ENCODE results near the gene TMEM178A.

The TMEM178A gene

GRCh38 chr2:39682066-39682692 lies 16.5 kb downstream of the TMEM178A start:
- no peak for DNase-seq

DNA sequence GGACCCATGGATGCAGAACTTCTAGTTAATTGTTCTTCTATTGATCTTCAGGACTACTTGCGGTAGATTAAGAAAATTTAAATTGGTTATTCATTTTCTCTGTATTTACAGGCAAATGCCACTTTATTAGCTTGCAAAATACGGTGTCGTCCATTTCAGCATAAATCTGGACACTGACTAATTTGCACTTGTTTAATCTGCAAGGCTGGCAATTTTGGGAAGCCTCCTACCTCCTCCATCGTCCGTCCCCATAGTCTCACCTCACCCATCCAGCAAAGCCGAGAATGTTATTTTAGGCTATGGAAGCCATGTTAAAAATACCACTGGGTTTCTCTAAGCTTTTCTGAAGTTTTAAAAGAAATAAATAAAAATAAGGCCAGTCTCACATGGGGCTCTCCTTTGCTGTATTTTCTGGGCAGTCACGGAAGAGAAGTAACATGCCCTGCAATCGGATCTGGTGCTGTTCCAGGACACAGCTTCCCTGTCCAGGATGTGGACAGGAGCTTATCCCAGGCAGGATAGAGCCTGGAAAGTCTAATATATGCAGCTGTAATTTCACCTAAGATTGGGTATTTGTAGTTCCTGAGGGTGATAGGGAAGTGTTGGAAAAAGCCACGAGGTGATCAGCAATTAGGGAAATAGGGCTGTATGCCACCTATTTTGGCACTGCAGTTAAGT lies 17.4 kb downstream of the TMEM178A start:
- no peak for DNase-seq

DNA sequence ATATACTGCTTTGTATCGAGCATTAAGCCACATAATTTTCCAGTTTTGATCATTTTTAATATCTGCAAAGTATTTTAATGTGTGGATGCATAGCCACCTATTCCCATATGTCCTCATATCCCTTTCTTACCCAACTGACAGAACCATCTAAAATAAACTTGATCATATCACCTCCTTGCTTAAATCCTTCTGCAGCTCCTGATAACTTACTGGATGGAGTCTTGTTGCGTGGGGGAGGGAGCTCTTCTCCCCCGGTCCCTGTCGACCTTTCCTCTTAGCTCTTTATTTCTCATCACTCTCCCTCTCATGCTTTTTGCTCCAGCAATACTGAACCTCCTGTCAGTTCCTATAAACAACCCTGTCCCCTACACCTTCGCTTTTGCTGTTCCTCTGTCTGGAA lies 18.7 kb downstream of the TMEM178A start:
- DNase-seq, result no peak

DNA sequence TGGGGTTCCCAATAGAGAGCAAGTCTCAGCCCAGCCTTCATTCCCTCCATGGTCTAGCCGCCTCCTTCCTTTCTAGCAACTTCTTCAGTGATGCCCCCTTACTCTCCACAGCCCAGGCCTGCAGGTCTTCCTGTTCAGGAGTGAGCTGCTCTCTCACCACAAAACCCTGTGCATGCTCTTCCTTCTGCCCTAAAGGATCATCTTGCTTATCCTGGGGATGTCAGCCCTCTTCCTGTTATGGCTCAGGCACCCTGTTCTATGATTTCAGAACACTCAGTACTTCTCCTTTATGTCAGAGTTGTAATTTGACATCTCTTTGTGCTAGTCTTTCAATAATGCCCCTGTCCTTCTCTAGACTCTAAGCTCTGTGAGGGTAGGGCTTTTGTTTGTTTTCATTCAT lies 19.4 kb downstream of the TMEM178A start:
- DNase-seq, result no peak

- DNase-seq, result no peak
These were observed 20.7 kb downstream of the TMEM178A start for GRCh38 chr2:39686456-39686855.

DNA sequence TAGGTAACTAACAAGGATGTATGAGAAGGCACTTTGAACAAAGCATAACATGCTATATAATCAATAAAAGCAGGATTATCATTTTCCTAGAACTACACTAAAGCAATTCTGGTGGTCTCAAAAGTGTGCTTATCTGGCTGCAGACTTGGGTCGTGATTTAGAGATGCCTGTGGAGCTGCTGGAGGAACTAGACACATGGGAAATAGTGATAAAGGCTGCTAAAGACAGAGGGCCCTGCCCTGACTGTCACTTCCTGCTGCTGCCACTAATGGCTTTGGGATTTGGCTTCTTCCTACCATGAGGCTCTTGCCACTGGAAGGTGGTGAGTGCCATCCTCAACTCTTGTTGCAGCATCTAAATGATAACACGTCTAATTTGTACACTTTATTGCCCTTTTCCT lies 22.5 kb downstream of the TMEM178A start:
- no peak for DNase-seq

- no peak for DNase-seq
These were observed 23.6 kb downstream of the TMEM178A start for GRCh38 chr2:39689272-39689841.

GRCh38 chr2:39689876-39690275 lies 24.2 kb downstream of the TMEM178A start:
- DNase-seq, result no peak

DNA sequence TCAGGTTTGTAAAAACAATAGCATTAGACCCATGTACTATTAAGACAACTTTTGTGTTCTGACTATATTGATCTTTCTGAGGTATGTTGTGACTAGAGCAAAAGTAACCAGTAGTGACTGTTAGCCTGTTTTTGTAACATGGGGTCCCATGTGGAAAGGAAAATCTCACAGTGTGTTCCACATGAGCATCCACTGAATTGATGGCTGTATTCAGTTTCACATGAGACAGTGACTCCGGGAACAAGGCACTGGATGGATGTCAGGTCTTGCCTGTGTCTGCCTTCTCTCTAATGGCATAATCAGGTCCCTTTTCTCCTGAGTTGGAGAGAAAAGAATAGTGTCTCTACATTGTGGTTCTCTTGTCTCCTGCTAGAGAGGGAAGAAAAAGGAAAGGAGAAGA lies 27.5 kb downstream of the TMEM178A start:
- no peak for DNase-seq

GRCh38 chr2:39696101-39696553 lies 30.4 kb downstream of the TMEM178A start:
- DNase-seq, result peak; percentile 90

DNA sequence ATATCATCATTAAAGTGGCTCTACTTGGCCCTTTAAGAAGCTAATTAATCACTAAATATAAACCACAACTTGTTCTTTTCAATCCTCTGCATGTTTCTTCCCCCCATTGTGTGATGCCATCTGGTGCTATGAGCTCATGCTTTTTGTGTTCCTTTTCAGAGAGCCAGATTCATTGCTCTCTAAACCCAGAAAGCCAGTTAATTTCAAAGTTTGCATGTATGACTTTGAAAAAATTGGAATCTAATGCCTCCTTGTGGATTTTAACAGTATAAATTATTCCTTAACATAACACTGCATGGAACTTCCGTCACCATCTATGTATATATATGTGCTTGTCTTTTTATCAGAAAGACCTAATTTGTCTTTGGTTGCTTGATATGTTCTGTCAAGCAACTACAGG lies 31.1 kb downstream of the TMEM178A start:
- DNase-seq, result peak; percentile 54

GRCh38 chr2:39697454-39697853 lies 31.7 kb downstream of the TMEM178A start:
- no peak for DNase-seq

DNA sequence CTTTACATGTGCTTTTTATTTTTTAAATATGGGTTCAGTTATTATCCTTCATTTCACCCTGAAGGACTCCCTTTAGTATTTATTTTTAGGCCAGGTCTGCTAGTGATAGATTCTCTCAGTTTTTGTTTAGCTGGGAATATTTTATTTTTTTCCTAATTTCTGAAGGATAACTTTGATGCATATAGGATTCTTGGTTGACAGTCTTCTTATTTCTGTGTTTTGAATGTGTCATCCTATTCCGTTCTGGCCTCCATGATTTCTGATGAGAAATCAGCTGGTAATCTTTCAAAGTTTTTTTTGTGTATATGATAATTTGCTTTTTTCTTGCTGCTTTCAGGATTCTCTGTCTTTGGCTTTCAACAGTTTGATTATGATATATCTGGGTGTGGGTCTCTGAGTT lies 35.4 kb downstream of the TMEM178A start:
- no peak for DNase-seq

DNA sequence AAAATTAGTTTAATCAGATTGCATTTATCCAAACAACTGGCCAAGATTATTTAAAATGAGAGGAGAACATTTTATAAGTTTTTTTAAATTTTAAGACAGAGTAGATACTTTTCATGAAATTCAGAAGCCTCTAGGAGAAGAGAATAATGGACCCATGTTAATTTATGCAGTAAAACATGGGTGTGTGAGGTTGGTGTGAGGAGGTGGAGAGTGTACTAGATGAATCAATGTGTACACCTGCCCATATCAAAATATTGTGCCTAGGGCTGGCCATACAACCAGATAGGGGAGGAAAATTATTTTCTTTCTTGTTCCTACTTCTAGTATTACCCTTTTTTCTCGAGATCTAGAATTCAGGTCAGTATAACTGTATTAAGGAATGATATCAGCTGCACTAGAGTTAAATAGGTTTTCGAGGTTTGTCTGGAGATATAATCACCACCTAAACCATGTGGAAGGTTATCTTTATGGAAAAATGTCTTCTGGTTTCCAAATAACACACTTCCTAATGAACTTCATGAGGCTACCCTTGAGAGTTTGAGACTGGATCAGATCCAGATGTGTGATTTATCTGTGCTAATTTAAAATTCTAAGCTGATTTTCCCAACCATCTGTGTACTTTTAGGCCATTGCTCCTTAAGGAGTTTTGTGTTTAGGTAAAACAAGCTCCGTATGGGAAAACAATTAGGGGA lies 37.6 kb downstream of the TMEM178A start:
- no peak for DNase-seq

DNA sequence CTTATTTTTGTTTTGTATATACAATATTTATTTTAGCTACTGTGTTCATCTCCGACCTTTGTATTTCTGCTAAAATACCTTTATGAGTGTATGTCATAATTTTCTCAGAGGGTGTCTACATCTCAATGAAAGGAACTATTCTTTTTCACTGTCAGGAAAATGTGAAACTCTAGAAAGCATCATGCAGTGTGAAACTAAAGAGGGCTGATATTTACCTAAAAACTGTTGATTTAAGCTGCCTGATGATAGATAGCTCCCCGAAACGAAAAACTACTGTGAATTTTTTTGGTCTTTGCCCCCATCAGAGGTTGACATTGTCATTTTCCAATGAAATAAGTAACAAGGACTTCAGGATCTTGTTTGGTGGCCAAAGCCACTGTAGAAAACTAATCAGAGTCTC lies 38.8 kb downstream of the TMEM178A start:
- no peak for DNase-seq

GRCh38 chr2:39705638-39706037 lies 39.9 kb downstream of the TMEM178A start:
- no peak for DNase-seq

DNA sequence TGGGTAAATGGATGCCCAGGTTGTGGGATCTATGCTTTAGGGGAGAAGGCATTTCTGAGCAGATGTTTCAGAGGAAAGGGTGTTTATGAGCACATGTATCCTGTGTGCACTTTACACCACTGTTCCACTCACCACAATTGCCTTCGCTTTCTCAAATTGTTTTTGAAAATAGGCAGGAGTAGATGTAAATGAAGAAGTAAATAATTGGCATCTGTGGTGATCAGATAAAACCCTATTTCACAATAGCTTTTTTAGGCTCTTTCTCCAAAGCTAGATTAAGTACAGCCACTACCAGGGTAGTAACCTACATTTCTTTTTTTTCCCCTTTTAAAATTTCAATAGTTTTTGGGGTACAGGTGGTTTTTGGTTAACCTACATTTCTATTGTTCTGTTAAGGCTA lies 40.6 kb downstream of the TMEM178A start:
- DNase-seq, result no peak

DNA sequence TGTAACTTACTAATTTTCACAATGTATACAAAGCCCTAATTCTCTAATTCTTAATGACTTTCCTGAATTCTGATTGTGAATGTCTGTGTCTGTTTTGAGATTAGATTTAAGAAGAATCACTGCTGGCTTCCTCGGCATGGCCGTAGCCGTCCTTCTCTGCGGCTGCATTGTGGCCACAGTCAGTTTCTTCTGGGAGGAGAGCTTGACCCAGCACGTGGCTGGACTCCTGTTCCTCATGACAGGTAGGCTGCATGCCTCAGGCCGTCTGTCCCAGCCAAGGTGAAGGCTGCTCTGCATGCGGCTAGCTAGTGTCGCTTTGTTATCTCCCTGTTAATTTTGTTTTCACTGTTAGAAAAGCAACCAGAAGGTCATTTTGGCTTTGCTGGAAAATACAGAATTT lies 41.2 kb downstream of the TMEM178A start:
- no peak for DNase-seq

DNA sequence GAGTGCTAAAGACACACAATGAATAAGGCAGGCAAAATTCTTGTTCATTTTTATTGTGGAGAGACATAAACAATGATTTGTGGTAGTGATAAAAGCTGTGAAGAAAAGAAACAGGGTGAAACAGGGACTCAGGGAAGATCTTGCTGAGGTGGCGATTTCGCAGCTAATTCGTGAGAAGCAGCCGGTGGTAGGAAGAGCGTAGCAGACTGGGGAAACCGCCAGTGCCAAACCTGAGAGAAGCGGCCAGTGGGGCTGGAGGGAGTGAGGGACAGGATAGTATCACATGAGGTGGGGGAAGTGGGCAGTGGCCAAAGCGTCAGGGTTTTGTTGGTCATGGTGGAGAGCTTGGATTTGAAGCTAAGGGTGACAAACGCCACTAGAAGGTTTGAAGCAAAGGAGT lies 42.3 kb downstream of the TMEM178A start:
- DNase-seq, result no peak

- no peak for DNase-seq
These were observed 45.1 kb downstream of the TMEM178A start for GRCh38 chr2:39710807-39711206.

DNA sequence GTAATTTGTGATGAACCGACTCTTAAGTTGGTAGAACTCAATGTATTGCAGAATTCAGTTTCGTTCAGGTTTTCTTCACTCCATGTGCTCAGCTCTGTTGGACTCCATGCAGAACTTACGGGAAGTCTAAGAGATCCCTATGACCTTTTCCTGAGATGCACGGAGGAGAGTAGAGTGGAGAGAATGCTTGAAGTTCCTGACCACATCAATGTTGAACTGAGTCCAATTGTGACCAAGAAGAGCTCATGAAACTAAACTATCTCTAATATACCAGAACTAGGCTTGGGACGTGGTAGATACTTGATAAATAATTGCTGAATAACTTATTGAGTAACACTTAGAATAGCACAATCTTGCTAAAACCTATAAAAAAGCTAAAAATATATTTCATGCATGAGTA lies 47.2 kb downstream of the TMEM178A start:
- no peak for DNase-seq

DNA sequence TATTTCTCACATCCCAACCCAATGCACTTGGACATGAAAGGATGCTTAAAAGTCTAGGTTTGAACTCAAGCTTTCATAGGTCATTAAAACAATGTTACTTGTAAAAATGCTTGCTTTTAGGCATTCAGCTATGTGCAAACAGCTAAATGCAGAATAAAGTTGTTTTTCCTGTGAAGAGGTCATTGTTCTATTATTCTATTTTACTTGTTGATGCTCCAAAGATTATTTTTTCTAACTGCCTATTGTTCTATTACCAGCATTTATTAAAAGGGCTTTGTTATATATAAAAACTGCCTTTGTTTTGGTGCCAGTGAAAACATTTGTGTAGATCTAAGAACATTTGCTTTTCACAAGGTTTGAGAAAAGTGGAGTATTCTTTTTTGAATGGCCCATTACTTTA lies 49.4 kb downstream of the TMEM178A start:
- no peak for DNase-seq

DNA sequence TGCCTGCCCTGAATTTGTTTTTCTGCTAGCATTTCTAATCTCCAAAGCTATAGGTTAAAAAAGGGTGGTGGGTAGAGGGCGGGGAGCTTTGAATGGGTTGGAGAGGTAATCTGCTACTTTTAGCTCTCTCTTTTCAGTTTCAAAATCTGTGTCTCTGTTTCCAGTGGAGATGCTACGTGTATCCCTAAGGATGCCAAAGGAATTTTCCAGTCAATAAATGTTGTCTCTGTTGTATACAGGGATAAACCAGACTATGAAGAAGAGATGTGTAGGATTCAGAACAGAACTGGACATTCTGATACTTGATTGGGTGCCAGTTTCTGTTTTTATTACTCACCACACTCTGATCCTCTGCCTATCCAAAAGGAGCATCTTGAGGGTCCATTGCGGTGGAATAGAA lies 50.1 kb downstream of the TMEM178A start:
- no peak for DNase-seq

DNA sequence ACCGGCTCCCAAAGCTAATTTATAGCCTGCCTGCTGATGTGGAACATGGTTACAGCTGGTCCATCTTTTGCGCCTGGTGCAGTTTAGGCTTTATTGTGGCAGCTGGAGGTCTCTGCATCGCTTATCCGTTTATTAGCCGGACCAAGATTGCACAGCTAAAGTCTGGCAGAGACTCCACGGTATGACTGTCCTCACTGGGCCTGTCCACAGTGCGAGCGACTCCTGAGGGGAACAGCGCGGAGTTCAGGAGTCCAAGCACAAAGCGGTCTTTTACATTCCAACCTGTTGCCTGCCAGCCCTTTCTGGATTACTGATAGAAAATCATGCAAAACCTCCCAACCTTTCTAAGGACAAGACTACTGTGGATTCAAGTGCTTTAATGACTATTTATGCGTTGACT lies 51.4 kb downstream of the TMEM178A start:
- no peak for DNase-seq

All from NCI-H226 (cell line).